ENCODE data around the gene RNF43.

The RNF43 gene

GRCh38 chr17:58379511-58379824 lies 37.9 kb downstream of the RNF43 start:
- Histone ChIP-seq H3K36me3 (ENCODE audit: insufficient read depth, low read depth, low read length) (no peaks in the 10 kb centered on the region), H3K4me1 (ENCODE audit: insufficient read depth, low read length) (peaks cover 22% of the 10 kb centered on the region), H3K4me3 (ENCODE audit: low read length) (no peak overlapping the region), H3K27ac (ENCODE audit: low read length) (no peak overlapping the region), H3K9ac (ENCODE audit: low read depth, low read length) (no peak overlapping the region), H3K9me3 (ENCODE audit: insufficient read depth, low read depth, low read length) (no peaks in the 10 kb centered on the region), H3K27me3 (ENCODE audit: insufficient read depth, low read length) (no peaks in the 10 kb centered on the region)

- no peaks in the 10 kb centered on the region for H3K27me3 ChIP-seq (ENCODE audit: insufficient read depth, low read length)
- no peak overlapping the region for H3K4me3 ChIP-seq (ENCODE audit: low read length)
- H3K9ac ChIP-seq (ENCODE audit: low read depth, low read length): no peak overlapping the region
- no peaks in the 10 kb centered on the region for H3K36me3 ChIP-seq (ENCODE audit: insufficient read depth, low read depth, low read length)
- H3K27ac ChIP-seq (ENCODE audit: low read length): no peak overlapping the region
- H3K9me3 ChIP-seq (ENCODE audit: insufficient read depth, low read depth, low read length): no peaks in the 10 kb centered on the region
- peaks cover 19% of the 10 kb centered on the region for H3K4me1 ChIP-seq (ENCODE audit: insufficient read depth, low read length)
Observed at GRCh38 chr17:58378733-58379510, 38.4 kb downstream of the RNF43 start.

GRCh38 chr17:58377661-58378060 lies 39.7 kb downstream of the RNF43 start:
- no peaks in the 10 kb centered on the region for H3K27me3 ChIP-seq (ENCODE audit: insufficient read depth, low read length)
- H3K9ac ChIP-seq (ENCODE audit: low read depth, low read length): no peak overlapping the region
- no peak overlapping the region for H3K27ac ChIP-seq (ENCODE audit: low read length)
- no peaks in the 10 kb centered on the region for H3K36me3 ChIP-seq (ENCODE audit: insufficient read depth, low read depth, low read length)
- H3K4me3 ChIP-seq (ENCODE audit: low read length): no peak overlapping the region
- peaks cover 18% of the 10 kb centered on the region for H3K4me1 ChIP-seq (ENCODE audit: insufficient read depth, low read length)
- H3K9me3 ChIP-seq (ENCODE audit: insufficient read depth, low read depth, low read length): no peaks in the 10 kb centered on the region

GRCh38 chr17:58377093-58377601 lies 40.2 kb downstream of the RNF43 start:
- no peak overlapping the region for H3K9ac ChIP-seq (ENCODE audit: low read depth, low read length)
- no peaks in the 10 kb centered on the region for H3K36me3 ChIP-seq (ENCODE audit: insufficient read depth, low read depth, low read length)
- no peak overlapping the region for H3K4me3 ChIP-seq (ENCODE audit: low read length)
- H3K4me1 ChIP-seq (ENCODE audit: insufficient read depth, low read length): peaks cover 18% of the 10 kb centered on the region
- H3K9me3 ChIP-seq (ENCODE audit: insufficient read depth, low read depth, low read length): no peaks in the 10 kb centered on the region
- H3K27me3 ChIP-seq (ENCODE audit: insufficient read depth, low read length): no peaks in the 10 kb centered on the region
- H3K27ac ChIP-seq (ENCODE audit: low read length): no peak overlapping the region

- no peaks in the 10 kb centered on the region for H3K9me3 ChIP-seq (ENCODE audit: insufficient read depth, low read depth, low read length)
- H3K27me3 ChIP-seq (ENCODE audit: insufficient read depth, low read length): no peaks in the 10 kb centered on the region
- no peaks in the 10 kb centered on the region for H3K36me3 ChIP-seq (ENCODE audit: insufficient read depth, low read depth, low read length)
- peaks cover 18% of the 10 kb centered on the region for H3K4me1 ChIP-seq (ENCODE audit: insufficient read depth, low read length)
- H3K27ac ChIP-seq (ENCODE audit: low read length): no peak overlapping the region
- H3K9ac ChIP-seq (ENCODE audit: low read depth, low read length): no peak overlapping the region
- H3K4me3 ChIP-seq (ENCODE audit: low read length): no peak overlapping the region
Observed at GRCh38 chr17:58376472-58377000, 40.8 kb downstream of the RNF43 start.

GRCh38 chr17:58375811-58376210 lies 41.5 kb downstream of the RNF43 start:
- H3K9me3 ChIP-seq (ENCODE audit: insufficient read depth, low read depth, low read length): no peaks in the 10 kb centered on the region
- H3K36me3 ChIP-seq (ENCODE audit: insufficient read depth, low read depth, low read length): no peaks in the 10 kb centered on the region
- no peak overlapping the region for H3K9ac ChIP-seq (ENCODE audit: low read depth, low read length)
- peaks cover 18% of the 10 kb centered on the region for H3K4me1 ChIP-seq (ENCODE audit: insufficient read depth, low read length)
- H3K27me3 ChIP-seq (ENCODE audit: insufficient read depth, low read length): no peaks in the 10 kb centered on the region
- no peak overlapping the region for H3K27ac ChIP-seq (ENCODE audit: low read length)
- no peak overlapping the region for H3K4me3 ChIP-seq (ENCODE audit: low read length)

- Histone ChIP-seq H3K27me3 (ENCODE audit: insufficient read depth, low read length) (no peaks in the 10 kb centered on the region), H3K9ac (ENCODE audit: low read depth, low read length) (no peak overlapping the region), H3K27ac (ENCODE audit: low read length) (no peak overlapping the region), H3K9me3 (ENCODE audit: insufficient read depth, low read depth, low read length) (no peaks in the 10 kb centered on the region), H3K4me1 (ENCODE audit: insufficient read depth, low read length) (peaks cover 18% of the 10 kb centered on the region), H3K36me3 (ENCODE audit: insufficient read depth, low read depth, low read length) (no peaks in the 10 kb centered on the region), H3K4me3 (ENCODE audit: low read length) (no peak overlapping the region)
Observed at GRCh38 chr17:58375256-58375655, 42.1 kb downstream of the RNF43 start.

GRCh38 chr17:58373923-58374322 lies 43.4 kb downstream of the RNF43 start:
- Histone ChIP-seq H3K9me3 (ENCODE audit: insufficient read depth, low read depth, low read length) (no peaks in the 10 kb centered on the region), H3K4me3 (ENCODE audit: low read length) (no peak overlapping the region), H3K27ac (ENCODE audit: low read length) (no peak overlapping the region), H3K27me3 (ENCODE audit: insufficient read depth, low read length) (no peaks in the 10 kb centered on the region), H3K9ac (ENCODE audit: low read depth, low read length) (no peak overlapping the region), H3K4me1 (ENCODE audit: insufficient read depth, low read length) (peaks cover 18% of the 10 kb centered on the region), H3K36me3 (ENCODE audit: insufficient read depth, low read depth, low read length) (no peaks in the 10 kb centered on the region)

GRCh38 chr17:58373003-58373402 lies 44.3 kb downstream of the RNF43 start:
- H3K9me3 ChIP-seq (ENCODE audit: insufficient read depth, low read depth, low read length): no peaks in the 10 kb centered on the region
- H3K4me1 ChIP-seq (ENCODE audit: insufficient read depth, low read length): peaks cover 18% of the 10 kb centered on the region
- H3K9ac ChIP-seq (ENCODE audit: low read depth, low read length): no peak overlapping the region
- no peaks in the 10 kb centered on the region for H3K36me3 ChIP-seq (ENCODE audit: insufficient read depth, low read depth, low read length)
- no peak overlapping the region for H3K4me3 ChIP-seq (ENCODE audit: low read length)
- no peaks in the 10 kb centered on the region for H3K27me3 ChIP-seq (ENCODE audit: insufficient read depth, low read length)
- H3K27ac ChIP-seq (ENCODE audit: low read length): no peak overlapping the region

- no peak overlapping the region for H3K27ac ChIP-seq (ENCODE audit: low read length)
- no peaks in the 10 kb centered on the region for H3K36me3 ChIP-seq (ENCODE audit: insufficient read depth, low read depth, low read length)
- H3K9me3 ChIP-seq (ENCODE audit: insufficient read depth, low read depth, low read length): no peaks in the 10 kb centered on the region
- peaks cover 8% of the 10 kb centered on the region; the same call in 1 of the 2 replicates for H3K4me1 ChIP-seq (ENCODE audit: insufficient read depth, low read length)
- H3K4me3 ChIP-seq (ENCODE audit: low read length): no peak overlapping the region
- no peaks in the 10 kb centered on the region for H3K27me3 ChIP-seq (ENCODE audit: insufficient read depth, low read length)
- H3K9ac ChIP-seq (ENCODE audit: low read depth, low read length): no peak overlapping the region
Observed at GRCh38 chr17:58371300-58371950, 45.9 kb downstream of the RNF43 start.

GRCh38 chr17:58370716-58371115 lies 46.6 kb downstream of the RNF43 start:
- no peaks in the 10 kb centered on the region for H3K36me3 ChIP-seq (ENCODE audit: insufficient read depth, low read depth, low read length)
- H3K9me3 ChIP-seq (ENCODE audit: insufficient read depth, low read depth, low read length): no peaks in the 10 kb centered on the region

GRCh38 chr17:58370309-58370708 lies 47.0 kb downstream of the RNF43 start:
- no peaks in the 10 kb centered on the region for H3K27me3 ChIP-seq (ENCODE audit: insufficient read depth, low read length)

More at GRCh38 chr17:58370716-58371115, 46.6 kb downstream of the RNF43 start:
- Histone ChIP-seq H3K4me3 (ENCODE audit: low read length) (no peak overlapping the region), H3K4me1 (ENCODE audit: insufficient read depth, low read length) (peaks cover 2% of the 10 kb centered on the region; the same call in 1 of the 2 replicates), H3K9ac (ENCODE audit: low read depth, low read length) (no peak overlapping the region), H3K27me3 (ENCODE audit: insufficient read depth, low read length) (no peaks in the 10 kb centered on the region), H3K27ac (ENCODE audit: low read length) (no peak overlapping the region)

More at GRCh38 chr17:58370309-58370708, 47.0 kb downstream of the RNF43 start:
- Histone ChIP-seq H3K4me3 (ENCODE audit: low read length) (no peak overlapping the region), H3K4me1 (ENCODE audit: insufficient read depth, low read length) (no peaks in the 10 kb centered on the region), H3K9me3 (ENCODE audit: insufficient read depth, low read depth, low read length) (no peaks in the 10 kb centered on the region), H3K36me3 (ENCODE audit: insufficient read depth, low read depth, low read length) (no peaks in the 10 kb centered on the region), H3K27ac (ENCODE audit: low read length) (no peak overlapping the region), H3K9ac (ENCODE audit: low read depth, low read length) (no peak overlapping the region)

All from iPS-20b (cell line).